Mesothelial cell of epicardium (in vitro differentiated cells): Measurements from ENCODE around the gene HSDL1. TPM values are rescaled to one million over a fixed set of nuclear protein-coding genes. Genes with fewer than 3 reads are reported as not detected.

Source experiments
- DNase-seq, 2 experiments: peaks; one replicate each; pipeline ENCODE4 v3.0.0; 2021; ENCODE audit warnings: low spot score in 2 of 2; ENCODE audit not compliant: unreplicated experiment in 2 of 2
- H3K27ac Mint-ChIP-seq: 2 replicates; pipeline ENCODE4 v1.8.0; 2021; ENCODE audit warnings: mixed read lengths
- H3K27me3 Mint-ChIP-seq: 2 replicates; pipeline ENCODE4 v1.8.0; 2021; ENCODE audit warnings: low read depth, mixed read lengths
- H3K36me3 Mint-ChIP-seq: 2 replicates; pipeline ENCODE4 v1.8.0; 2021; ENCODE audit warnings: mixed read lengths
- H3K4me1 Mint-ChIP-seq: 2 replicates; pipeline ENCODE4 v1.8.0; 2021; ENCODE audit warnings: mixed read lengths
- H3K4me3 Mint-ChIP-seq: 2 replicates; pipeline ENCODE4 v1.8.0; 2021; ENCODE audit warnings: mild to moderate bottlenecking, moderate library complexity, mixed read lengths
- H3K9me3 Mint-ChIP-seq: 2 replicates; pipeline ENCODE4 v1.8.0; 2021; ENCODE audit warnings: mixed read lengths
- total RNA-seq: library from RNA; stranded (reverse); gene quantifications from 3 replicates; pipeline ENCODE4 v1.2.1, GENCODE V29; 2021
- TF ChIP-seq, protein P1 (sequence below): fragments of 200-600 bp; sonication (generic); IDR thresholded peaks from one replicate; pipeline ENCODE4 v1.5.0; 2021; ENCODE audit warnings: antibody characterized with exemption; ENCODE audit not compliant: unreplicated experiment

The HSDL1 gene
- total RNA-seq, 1 donor from 2014 or later = 47.6 TPM

DNA sequence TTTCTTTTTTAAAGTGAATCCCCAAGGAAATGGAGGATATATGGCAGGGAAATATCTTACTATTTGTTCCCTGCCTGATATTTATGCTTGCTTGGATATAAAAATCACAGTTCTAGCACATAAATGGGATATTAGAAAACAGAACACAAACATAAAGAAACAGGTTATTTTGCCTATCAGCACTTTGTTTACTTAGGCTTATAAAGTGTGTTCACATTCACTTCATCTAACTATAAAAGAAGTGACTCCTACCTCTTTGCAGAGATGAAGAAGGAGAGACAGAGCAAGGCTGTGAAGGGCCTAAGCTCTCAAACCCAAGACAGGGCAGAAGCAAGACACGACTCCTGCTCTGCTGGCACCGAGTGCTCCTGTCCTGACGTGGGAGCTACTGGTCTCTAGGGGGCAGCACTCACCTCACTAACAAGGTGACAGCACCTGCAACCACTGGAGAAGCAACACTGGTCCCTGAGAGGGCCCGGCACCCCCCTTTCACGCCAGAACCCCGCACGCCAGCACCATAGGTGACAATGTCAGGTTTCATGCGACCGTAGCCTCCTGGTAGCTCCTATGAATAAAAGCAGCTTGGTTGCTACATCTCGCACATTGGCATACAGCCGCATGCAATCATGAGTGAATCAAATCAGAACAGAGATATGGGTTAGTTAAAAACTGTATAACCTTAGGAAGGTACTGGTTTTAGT is 60.3 kb downstream of the HSDL1 start:
- Mint-ChIP-seq H3K4me3 (no peak overlapping the region), H3K27ac (no peak overlapping the region), H3K36me3 (peaks cover 36% of the 10 kb centered on the region), H3K4me1 (no peaks in the 10 kb centered on the region), H3K27me3 (no peaks in the 10 kb centered on the region), H3K9me3 (no peaks in the 10 kb centered on the region)
- TF ChIP-seq, protein P1, sequence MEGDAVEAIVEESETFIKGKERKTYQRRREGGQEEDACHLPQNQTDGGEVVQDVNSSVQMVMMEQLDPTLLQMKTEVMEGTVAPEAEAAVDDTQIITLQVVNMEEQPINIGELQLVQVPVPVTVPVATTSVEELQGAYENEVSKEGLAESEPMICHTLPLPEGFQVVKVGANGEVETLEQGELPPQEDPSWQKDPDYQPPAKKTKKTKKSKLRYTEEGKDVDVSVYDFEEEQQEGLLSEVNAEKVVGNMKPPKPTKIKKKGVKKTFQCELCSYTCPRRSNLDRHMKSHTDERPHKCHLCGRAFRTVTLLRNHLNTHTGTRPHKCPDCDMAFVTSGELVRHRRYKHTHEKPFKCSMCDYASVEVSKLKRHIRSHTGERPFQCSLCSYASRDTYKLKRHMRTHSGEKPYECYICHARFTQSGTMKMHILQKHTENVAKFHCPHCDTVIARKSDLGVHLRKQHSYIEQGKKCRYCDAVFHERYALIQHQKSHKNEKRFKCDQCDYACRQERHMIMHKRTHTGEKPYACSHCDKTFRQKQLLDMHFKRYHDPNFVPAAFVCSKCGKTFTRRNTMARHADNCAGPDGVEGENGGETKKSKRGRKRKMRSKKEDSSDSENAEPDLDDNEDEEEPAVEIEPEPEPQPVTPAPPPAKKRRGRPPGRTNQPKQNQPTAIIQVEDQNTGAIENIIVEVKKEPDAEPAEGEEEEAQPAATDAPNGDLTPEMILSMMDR = peak; percentile 53
- peak in 1 of 2 experiments; percentile 58 for DNase-seq

DNA sequence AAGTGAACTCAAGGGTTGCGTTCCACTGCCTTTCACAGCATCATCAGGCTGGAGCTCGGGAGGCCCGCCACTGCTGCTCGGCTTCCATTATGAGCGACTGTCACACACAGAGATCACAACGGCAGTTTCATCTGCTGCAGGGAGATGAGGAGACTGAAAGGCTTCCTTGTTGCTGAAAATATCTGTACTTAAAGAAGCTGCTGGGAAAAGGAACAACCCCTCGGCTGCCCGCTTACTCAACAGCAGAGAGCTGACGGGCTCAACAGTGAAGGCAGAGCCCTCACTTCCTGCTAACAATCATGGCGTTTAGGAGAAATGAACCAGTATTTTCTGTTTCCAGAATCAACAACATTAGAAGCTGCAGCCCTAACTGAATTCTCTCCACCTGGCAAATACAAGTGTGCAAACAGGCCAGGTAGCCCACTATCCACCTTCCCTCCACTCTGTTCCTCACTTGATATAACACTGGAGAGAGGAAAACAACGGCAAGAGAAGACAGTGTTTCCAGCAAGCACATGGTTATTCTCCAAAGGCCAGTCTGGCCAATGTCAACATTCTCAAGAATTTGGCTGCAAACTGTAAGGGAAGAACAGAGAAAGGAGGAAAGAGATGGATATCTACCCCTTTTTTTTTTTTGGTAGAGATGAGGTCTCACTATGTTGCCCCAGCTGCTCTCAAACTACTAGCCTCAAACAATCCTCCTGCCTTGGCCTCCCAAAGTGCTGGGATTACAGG is 62.0 kb downstream of the HSDL1 start:
- Mint-ChIP-seq H3K4me1 (no peaks in the 10 kb centered on the region), H3K36me3 (peaks cover 37% of the 10 kb centered on the region), H3K4me3 (no peak overlapping the region), H3K27me3 (no peaks in the 10 kb centered on the region), H3K27ac (no peak overlapping the region), H3K9me3 (no peaks in the 10 kb centered on the region)
- DNase-seq = no peak
- TF ChIP-seq, protein P1 = no peak

GRCh38 chr16:84082110-84082509 is 62.9 kb downstream of the HSDL1 start:
- DNase-seq = no peak
- no peaks in the 10 kb centered on the region for H3K27me3 Mint-ChIP-seq

DNA sequence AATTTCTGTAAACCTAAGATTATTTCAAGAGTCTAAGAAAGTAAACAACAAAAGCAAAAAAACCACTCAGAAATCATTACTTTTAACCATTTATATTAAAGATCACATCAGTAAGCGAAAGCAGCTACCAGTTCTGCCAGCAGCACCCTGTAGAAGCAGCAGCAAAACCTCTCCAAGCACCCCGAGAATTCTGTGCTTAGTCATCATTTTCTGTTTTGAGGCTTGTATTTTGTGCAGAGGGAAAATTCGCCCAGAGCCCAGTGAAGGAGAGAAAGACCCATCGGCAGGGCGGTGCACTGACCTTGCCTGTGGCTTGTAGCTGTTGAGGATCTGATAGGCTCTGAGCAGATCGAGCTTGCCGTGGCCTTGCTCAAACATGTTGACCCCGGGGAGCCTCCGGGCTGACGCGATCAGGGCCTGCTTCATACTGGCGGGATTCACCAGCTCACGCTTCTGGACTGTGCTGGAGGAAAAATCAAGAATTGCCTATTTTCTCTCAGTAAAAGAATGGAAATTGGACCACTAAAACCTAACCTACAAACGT is 63.5 kb downstream of the HSDL1 start:
- Mint-ChIP-seq H3K27me3 (no peaks in the 10 kb centered on the region), H3K4me3 (no peak overlapping the region), H3K9me3 (peaks cover 8% of the 10 kb centered on the region), H3K4me1 (no peaks in the 10 kb centered on the region), H3K36me3 (peaks cover 45% of the 10 kb centered on the region), H3K27ac (no peak overlapping the region)
- no peak for DNase-seq
- TF ChIP-seq, protein P1 = no peak

More at GRCh38 chr16:84082110-84082509, 62.9 kb downstream of the HSDL1 start:
- TF ChIP-seq, protein P1 = no peak
- H3K4me1 Mint-ChIP-seq = no peaks in the 10 kb centered on the region
- H3K9me3 Mint-ChIP-seq = peaks cover 8% of the 10 kb centered on the region
- peaks cover 42% of the 10 kb centered on the region for H3K36me3 Mint-ChIP-seq
- no peak overlapping the region for H3K27ac Mint-ChIP-seq
- H3K4me3 Mint-ChIP-seq = no peak overlapping the region

DNA sequence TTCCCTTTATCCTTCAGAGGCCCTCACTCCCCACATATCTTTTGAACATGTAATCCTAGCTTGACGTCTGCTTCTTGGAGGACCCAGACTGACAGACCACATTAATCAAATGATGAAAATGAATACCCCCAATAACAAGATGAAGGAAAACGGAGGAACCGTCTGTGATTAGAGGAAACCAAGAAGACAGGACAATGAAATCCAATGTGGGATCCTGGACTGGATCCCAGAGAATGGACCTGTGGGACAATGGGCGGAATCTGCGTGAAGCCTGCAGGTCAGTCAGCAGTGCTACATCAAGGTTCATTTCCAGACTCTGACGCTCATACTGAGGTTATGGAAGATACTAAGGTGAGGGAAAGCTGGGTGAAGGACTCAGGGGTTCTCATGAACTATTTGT is 64.2 kb downstream of the HSDL1 start:
- DNase-seq = no peak
- H3K36me3 Mint-ChIP-seq = peaks cover 44% of the 10 kb centered on the region
- peaks cover 8% of the 10 kb centered on the region for H3K9me3 Mint-ChIP-seq
- H3K27ac Mint-ChIP-seq = peak overlapping the region; percentile 4
- H3K4me3 Mint-ChIP-seq = no peak overlapping the region
- H3K27me3 Mint-ChIP-seq = no peaks in the 10 kb centered on the region
- H3K4me1 Mint-ChIP-seq = no peaks in the 10 kb centered on the region
- TF ChIP-seq, protein P1 = no peak
